K562 (cell line): ENCODE results near the gene SIGLEC7. TPM values are rescaled to one million over a fixed set of nuclear protein-coding genes. Genes with fewer than 3 reads are reported as not detected.

Experiments used
- ATAC-seq: fragments of 200-7000 bp; cut with Tn5 transposase; 3 replicates; pipeline ENCODE4 v1.9.1; 2020; ENCODE audit warnings: moderate library complexity
- BruUV-seq: library from RNA; stranded (reverse); fragments of 400-500 nt; replicated peaks from 2 replicates; lab custom pipeline; 2021; lab: Mats Ljungman, UMichigan
- CTCF ChIA-PET: fragments of 300-600 bp; formaldehyde crosslinking; extraction: SDS; loops from one replicate; lab custom pipeline; 2021; ENCODE audit warnings: low intra/inter-chr PET ratio; lab: Yijun Ruan, JAX
- POLR2A ChIA-PET: fragments of 300-600, 350-650 bp; sonication (Branson Sonifier 250); formaldehyde crosslinking; extraction: SDS; loops from one replicate; lab custom pipeline; 2021; ENCODE audit warnings: antibody characterized with exemption, inconsistent platforms; lab: Yijun Ruan, JAX
- DNase-seq, 4 experiments: peaks; one replicate each; pipeline versions ENCODE4 v3.0.0 to v3.0.0-alpha.2; 2011 to 2018; ENCODE audit warnings: low spot score in 3 of 4, mixed read lengths in 3 of 4; ENCODE audit errors: extremely low read depth in 1 of 4
- FAIRE-seq: peaks from 2 replicates; lab custom pipeline; 2011; peaks lifted over from hg19 to GRCh38; lab: Jason Lieb, UNC
- H2AFZ ChIP-seq: 2 replicates; pipeline ENCODE4 v1.6.0; 2011; ENCODE audit warnings: low read depth, low read length, control low read depth, inconsistent platforms
- H3K27ac ChIP-seq: fragments of 200-600 bp; 3 replicates; pipeline ENCODE4 v1.8.0; 2011; ENCODE audit warnings: low read depth, mild to moderate bottlenecking, control low read depth, inconsistent platforms, low read length, moderate library complexity, mixed read lengths; ENCODE audit errors: extremely low read depth
- H3K27me3 ChIP-seq, 2 experiments: fragments of 300-600 bp in 1 of 2; 2 replicates in 1 of 2; 3 replicates in 1 of 2; pipeline versions ENCODE4 v1.6.0 to v1.8.0; 2011; ENCODE audit warnings: inconsistent platforms in 2 of 2, low read length in 2 of 2, mild to moderate bottlenecking in 1 of 2, mixed read lengths in 1 of 2, moderate library complexity in 1 of 2; ENCODE audit not compliant: control insufficient read depth in 2 of 2, insufficient read depth in 2 of 2
- H3K36me3 ChIP-seq: fragments of 300-600 bp; 3 replicates; pipeline ENCODE4 v1.8.0; 2011; ENCODE audit warnings: mild to moderate bottlenecking, low read length, inconsistent platforms; ENCODE audit not compliant: control insufficient read depth, insufficient read depth
- H3K4me1 ChIP-seq, 2 experiments: fragments of 200-600 bp in 1 of 2; replicated peaks in 1 of 2; 2 replicates in 1 of 2; 3 replicates in 1 of 2; pipeline versions ENCODE4 v1.5.1 to v1.8.0; 2011; ENCODE audit warnings: inconsistent platforms in 2 of 2, low read length in 2 of 2, mild to moderate bottlenecking in 1 of 2, mixed read lengths in 1 of 2, moderate library complexity in 1 of 2; ENCODE audit not compliant: control insufficient read depth in 2 of 2, insufficient read depth in 2 of 2
- H3K4me2 ChIP-seq: 2 replicates; pipeline ENCODE4 v1.6.1; 2011; ENCODE audit warnings: low read length, control low read depth, inconsistent platforms, mixed read lengths; ENCODE audit not compliant: insufficient read depth
- H3K4me3 ChIP-seq: fragments of 200-600 bp; sonication (generic), shearing (Covaris generic); 2 replicates; pipeline ENCODE4 v1.5.1; 2016; ENCODE audit warnings: control low read depth, inconsistent platforms
- H3K79me2 ChIP-seq: fragments of 200-600 bp; 3 replicates; pipeline ENCODE4 v1.8.0; 2011; ENCODE audit warnings: low read length, inconsistent platforms; ENCODE audit not compliant: control insufficient read depth, insufficient read depth
- H3K9ac ChIP-seq, 2 experiments: 2 replicates each; pipeline versions ENCODE4 v1.6.0 to v1.6.1; 2011; ENCODE audit warnings: low read depth in 2 of 2, low read length in 2 of 2, control low read depth in 1 of 2, inconsistent platforms in 1 of 2, mild to moderate bottlenecking in 1 of 2, mixed read lengths in 1 of 2; ENCODE audit not compliant: insufficient read depth in 1 of 2
- H3K9me1 ChIP-seq: one replicate; pipeline ENCODE4 v1.6.0; 2011; ENCODE audit warnings: inconsistent platforms, mild to moderate bottlenecking, low read length, moderate library complexity; ENCODE audit not compliant: control insufficient read depth, insufficient read depth
- H3K9me3 ChIP-seq: replicated peaks from 2 replicates; pipeline ENCODE4 v1.5.1; 2011; ENCODE audit warnings: low read depth, low read length, inconsistent platforms; ENCODE audit not compliant: control insufficient read depth, insufficient read depth
- H4K20me1 ChIP-seq: replicated peaks from 2 replicates; pipeline ENCODE4 v1.6.1; 2011; ENCODE audit warnings: low read length, inconsistent platforms, mixed read lengths; ENCODE audit not compliant: control insufficient read depth, insufficient read depth
- BDP1 ChIP-seq: IDR thresholded peaks from 3 replicates; pipeline ENCODE4 v1.6.1; 2011; ENCODE audit not compliant: insufficient read length, insufficient read depth
- BHLHE40 ChIP-seq: IDR thresholded peaks from 2 replicates; pipeline ENCODE4 v1.6.1; 2011; ENCODE audit warnings: low read length, improper control_type of control experiment
- ESRRB ChIP-seq: fragments of 250-450 bp; sonication (Bioruptor Pico); IDR thresholded peaks from 2 replicates; pipeline ENCODE4 v1.5.0; 2020; ENCODE audit warnings: mild to moderate bottlenecking, moderate library complexity, borderline replicate concordance
- MEF2D ChIP-seq: conservative IDR thresholded peaks from 2 replicates; pipeline ENCODE4 v1.6.1; 2016; ENCODE audit warnings: low read depth, missing genetic modification characterization, missing compliant biosample characterization
- NR2F6 ChIP-seq: fragments of 450-650 bp; formaldehyde crosslinking; IDR thresholded peaks from 2 replicates; pipeline ENCODE4 v1.4.0; 2020; ENCODE audit warnings: mild to moderate bottlenecking
- SOX6 ChIP-seq: fragments of 450-650 bp; IDR thresholded peaks from 2 replicates; pipeline ENCODE4 v1.6.1; 2014; ENCODE audit warnings: mild to moderate bottlenecking
- ZNF175 ChIP-seq: fragments of 200-800 bp; sonication (Bioruptor generic); IDR thresholded peaks from 2 replicates; pipeline ENCODE4 v1.6.1; 2016; ENCODE audit warnings: low read depth, mild to moderate bottlenecking, missing genetic modification characterization, missing compliant biosample characterization
- ZNF282 ChIP-seq: sonication (generic); formaldehyde crosslinking; IDR thresholded peaks from 2 replicates; pipeline ENCODE4 v1.8.1; 2023; ENCODE audit warnings: missing genetic modification reagents
- ZNF311 ChIP-seq: fragments of 250-450 bp; sonication (Bioruptor Pico); IDR thresholded peaks from 2 replicates; pipeline ENCODE4 v1.4.0; 2020; ENCODE audit warnings: mild to moderate bottlenecking, moderate library complexity
- ZNF551 ChIP-seq: fragments of 250-450 bp; sonication (Bioruptor Pico); IDR thresholded peaks from 2 replicates; pipeline ENCODE4 v1.5.0; 2021; ENCODE audit warnings: mild to moderate bottlenecking, moderate library complexity
- WGBS: fragments of 100-300 bp; shearing (Covaris generic); methylation state at CpG from one replicate; pipeline ENCODE4 v1.1.6; 2016; ENCODE audit warnings: low coverage, mixed read lengths; ENCODE audit not compliant: insufficient coverage; ENCODE audit errors: missing lambda C conversion rate; 5-methylcytosine and 5-hydroxymethylcytosine counted together
- in situ Hi-C: fragments of 300-500 bp; cut with MboI; formaldehyde crosslinking; loops from 4 replicates; pipeline ENCODE4 v1.15.0; 2018; ENCODE audit warnings: inconsistent platforms, mixed read lengths
- intact Hi-C: fragments of 100-400 bp; cut with micrococcal nuclease; formaldehyde crosslinking; loops from 2 replicates; pipeline ENCODE4 v1.14.2; 2022
- polyA plus RNA-seq, 8 experiments: library from polyadenylated mRNA; depleted of rRNA in 4 of 8; stranded (reverse) in 5 of 8; unstranded in 3 of 8; fragments of >200 nt; fragmentation: Nextera tagmentation in 2 of 8; fragmentation: Illumina TruSeq in 1 of 8; extraction: Ambion mirVana in 2 of 8; extraction: Trizol in 1 of 8; gene quantifications; 2 replicates each; pipeline versions ENCODE4 v1.2.1 to v1.2.3, GENCODE V29; 2011 to 2014; ENCODE audit warnings: inconsistent platforms in 1 of 8, missing spikeins in 1 of 8
- total RNA-seq, 7 experiments: library from RNA; depleted of rRNA in 6 of 7; stranded (reverse); fragments of >200 nt in 6 of 7; fragmentation: Illumina TruSeq in 2 of 7; extraction: Trizol in 2 of 7; gene quantifications; 2 replicates each; pipeline versions ENCODE4 v1.2.1 to v1.2.3, GENCODE V29; 2011 to 2021; ENCODE audit warnings: low replicate concordance in 1 of 7
- TF ChIP-seq, protein P1 (sequence below): fragments of 450-650 bp; IDR thresholded peaks from 2 replicates; pipeline ENCODE4 v1.6.1; 2016; ENCODE audit warnings: borderline replicate concordance
- TF ChIP-seq, protein P2 (sequence below): fragments of 250-450 bp; sonication (Bioruptor Pico); IDR thresholded peaks from 2 replicates; pipeline ENCODE4 v1.4.0; 2020
- TF ChIP-seq, protein P3 (sequence below): sonication (generic); formaldehyde crosslinking; IDR thresholded peaks from 2 replicates; pipeline ENCODE4 v1.8.0; 2022; ENCODE audit warnings: missing genetic modification reagents, mild to moderate bottlenecking, moderate library complexity, borderline replicate concordance
- TF ChIP-seq, protein P4 (sequence below): fragments of 450-650 bp; formaldehyde crosslinking; IDR thresholded peaks from 2 replicates; pipeline ENCODE4 v1.4.0; 2020; ENCODE audit warnings: mild to moderate bottlenecking, moderate library complexity

Gene SIGLEC7
- total and polyA plus RNA-seq, 9 of the 15 experiments (the other 6 are each of a cell fraction or from before 2014, with no cell fraction given) = 0.10 to 0.12 TPM; not detected in 7

DNA sequence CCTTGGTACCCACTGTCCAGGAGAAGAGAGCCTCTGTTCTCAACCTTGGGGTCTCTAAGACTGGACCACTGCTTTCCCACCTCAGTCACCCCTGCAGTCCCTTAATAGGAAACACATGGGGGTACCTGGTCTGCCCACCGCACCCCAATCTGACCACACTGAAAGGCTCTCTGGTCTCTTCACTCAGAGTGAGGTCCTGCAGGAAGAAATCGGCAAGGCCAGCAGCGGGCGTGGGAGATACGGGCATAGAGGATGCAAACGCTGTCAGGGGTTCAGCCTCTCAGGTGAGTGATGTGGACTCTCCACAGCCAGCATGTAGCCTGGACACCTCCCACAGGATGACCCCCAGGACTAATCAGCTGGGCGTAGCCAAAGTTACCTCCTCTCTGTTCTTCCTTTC lies 13.9 kb upstream of the SIGLEC7 start:
- ChIA-PET POLR2A (interaction anchor here (0.7 kb wide), 1 partner anchor 137 kb away, joined by 4 read pairs; no protein-coding TSS in a partner anchor), CTCF (no interaction called here)
- Histone ChIP-seq H3K27ac (no peak overlapping the region), H3K4me2 (peak overlapping the region; percentile 38), H2AFZ (no peak overlapping the region; the same call in 1 of the 2 replicates), H3K9ac (peak overlapping the region in 1 of 2 experiments; percentile 6; a peak in 1 of 4 replicates), H3K79me2 (no peaks in the 10 kb centered on the region), H3K9me3 (no peaks in the 10 kb centered on the region), H3K27me3 (peaks cover 3 to 24% of the 10 kb centered on the region in 2 experiments; a peak in 2 of 5 replicates), H3K36me3 (no peaks in the 10 kb centered on the region), H3K9me1 (no peaks in the 10 kb centered on the region), H3K4me3 (no peak overlapping the region), H3K4me1 (peaks cover 32 to 34% of the 10 kb centered on the region in 2 experiments), H4K20me1 (peaks cover 4% of the 10 kb centered on the region; the same call in 1 of the 2 replicates)
- FAIRE-seq = no peak
- in situ Hi-C loops (no loop called here), intact Hi-C loops (no loop called here)
- ATAC-seq = no peak
- WGBS = 17% methylated on average over 7 of the region's 7 CpGs
- DNase-seq = no peak
- BruUV-seq = no TSS peak
- no peak for TF ChIP-seq ZNF282
- no peak for TF ChIP-seq ZNF311 (CRISPR knock-in tag)
- TF ChIP-seq, protein P1, sequence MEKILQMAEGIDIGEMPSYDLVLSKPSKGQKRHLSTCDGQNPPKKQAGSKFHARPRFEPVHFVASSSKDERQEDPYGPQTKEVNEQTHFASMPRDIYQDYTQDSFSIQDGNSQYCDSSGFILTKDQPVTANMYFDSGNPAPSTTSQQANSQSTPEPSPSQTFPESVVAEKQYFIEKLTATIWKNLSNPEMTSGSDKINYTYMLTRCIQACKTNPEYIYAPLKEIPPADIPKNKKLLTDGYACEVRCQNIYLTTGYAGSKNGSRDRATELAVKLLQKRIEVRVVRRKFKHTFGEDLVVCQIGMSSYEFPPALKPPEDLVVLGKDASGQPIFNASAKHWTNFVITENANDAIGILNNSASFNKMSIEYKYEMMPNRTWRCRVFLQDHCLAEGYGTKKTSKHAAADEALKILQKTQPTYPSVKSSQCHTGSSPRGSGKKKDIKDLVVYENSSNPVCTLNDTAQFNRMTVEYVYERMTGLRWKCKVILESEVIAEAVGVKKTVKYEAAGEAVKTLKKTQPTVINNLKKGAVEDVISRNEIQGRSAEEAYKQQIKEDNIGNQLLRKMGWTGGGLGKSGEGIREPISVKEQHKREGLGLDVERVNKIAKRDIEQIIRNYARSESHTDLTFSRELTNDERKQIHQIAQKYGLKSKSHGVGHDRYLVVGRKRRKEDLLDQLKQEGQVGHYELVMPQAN = no peak
- no peak for TF ChIP-seq BHLHE40
- no peak for TF ChIP-seq MEF2D
- TF ChIP-seq, protein P2, sequence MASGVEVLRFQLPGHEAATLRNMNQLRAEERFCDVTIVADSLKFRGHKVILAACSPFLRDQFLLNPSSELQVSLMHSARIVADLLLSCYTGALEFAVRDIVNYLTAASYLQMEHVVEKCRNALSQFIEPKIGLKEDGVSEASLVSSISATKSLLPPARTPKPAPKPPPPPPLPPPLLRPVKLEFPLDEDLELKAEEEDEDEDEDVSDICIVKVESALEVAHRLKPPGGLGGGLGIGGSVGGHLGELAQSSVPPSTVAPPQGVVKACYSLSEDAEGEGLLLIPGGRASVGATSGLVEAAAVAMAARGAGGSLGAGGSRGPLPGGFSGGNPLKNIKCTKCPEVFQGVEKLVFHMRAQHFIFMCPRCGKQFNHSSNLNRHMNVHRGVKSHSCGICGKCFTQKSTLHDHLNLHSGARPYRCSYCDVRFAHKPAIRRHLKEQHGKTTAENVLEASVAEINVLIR (CRISPR knock-in tag) = no peak
- TF ChIP-seq, protein P3, sequence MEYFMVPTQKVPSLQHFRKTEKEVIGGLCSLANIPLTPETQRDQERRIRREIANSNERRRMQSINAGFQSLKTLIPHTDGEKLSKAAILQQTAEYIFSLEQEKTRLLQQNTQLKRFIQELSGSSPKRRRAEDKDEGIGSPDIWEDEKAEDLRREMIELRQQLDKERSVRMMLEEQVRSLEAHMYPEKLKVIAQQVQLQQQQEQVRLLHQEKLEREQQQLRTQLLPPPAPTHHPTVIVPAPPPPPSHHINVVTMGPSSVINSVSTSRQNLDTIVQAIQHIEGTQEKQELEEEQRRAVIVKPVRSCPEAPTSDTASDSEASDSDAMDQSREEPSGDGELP (CRISPR knock-in tag) = peak; percentile 21; the same call in 1 of the 2 replicates
- TF ChIP-seq, protein P4, sequence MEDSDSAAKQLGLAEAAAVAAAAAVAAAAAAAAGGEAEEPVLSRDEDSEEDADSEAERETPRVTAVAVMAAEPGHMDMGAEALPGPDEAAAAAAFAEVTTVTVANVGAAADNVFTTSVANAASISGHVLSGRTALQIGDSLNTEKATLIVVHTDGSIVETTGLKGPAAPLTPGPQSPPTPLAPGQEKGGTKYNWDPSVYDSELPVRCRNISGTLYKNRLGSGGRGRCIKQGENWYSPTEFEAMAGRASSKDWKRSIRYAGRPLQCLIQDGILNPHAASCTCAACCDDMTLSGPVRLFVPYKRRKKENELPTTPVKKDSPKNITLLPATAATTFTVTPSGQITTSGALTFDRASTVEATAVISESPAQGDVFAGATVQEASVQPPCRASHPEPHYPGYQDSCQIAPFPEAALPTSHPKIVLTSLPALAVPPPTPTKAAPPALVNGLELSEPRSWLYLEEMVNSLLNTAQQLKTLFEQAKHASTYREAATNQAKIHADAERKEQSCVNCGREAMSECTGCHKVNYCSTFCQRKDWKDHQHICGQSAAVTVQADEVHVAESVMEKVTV (CRISPR knock-in tag) = no peak
- TF ChIP-seq BDP1 = no peak
- no peak for TF ChIP-seq NR2F6 (CRISPR knock-in tag)
- TF ChIP-seq SOX6 = no peak
- TF ChIP-seq ZNF551 (CRISPR knock-in tag) = no peak
- TF ChIP-seq ZNF175 (CRISPR knock-in tag) = 0 out of 2 replicates have a peak, but pooled peaks have one; percentile 13
- TF ChIP-seq ESRRB (CRISPR knock-in tag) = no peak
